Stimulated activated naive CD4-positive, alpha-beta T cell (primary cell): ENCODE results near the gene APOA4.
"Not testable (repeated sequence)": the region's sequence is repeated elsewhere in the genome, so short reads cannot be mapped to it uniquely, and the experiment has no call there.

Experiments used
- DNase-seq, 6 experiments: peaks; one replicate each; lab custom pipeline; 2025; lab: John Stamatoyannopoulos, UW

APOA4 gene

DNA sequence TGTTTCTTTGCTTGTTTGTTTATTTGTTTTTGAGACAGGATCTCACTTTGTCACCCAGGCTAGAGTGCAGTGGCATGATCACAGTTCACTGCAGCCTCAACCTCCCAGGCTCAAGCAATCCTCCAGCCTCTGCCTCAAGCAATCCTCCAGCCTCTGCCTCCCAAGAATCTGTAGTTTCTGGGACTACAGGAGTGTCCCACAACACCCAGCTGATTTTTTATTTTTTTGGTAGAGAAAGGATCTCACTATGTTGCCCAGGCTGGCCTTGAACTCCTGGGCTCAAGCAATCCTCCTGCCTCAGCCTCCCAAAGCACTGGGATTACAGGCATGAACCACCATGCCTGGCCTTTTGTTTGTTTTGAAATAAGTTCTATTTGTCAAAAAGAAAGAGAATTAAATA, 21.4 kb downstream of the APOA4 start:
- not testable (repeated sequence) for DNase-seq

DNA sequence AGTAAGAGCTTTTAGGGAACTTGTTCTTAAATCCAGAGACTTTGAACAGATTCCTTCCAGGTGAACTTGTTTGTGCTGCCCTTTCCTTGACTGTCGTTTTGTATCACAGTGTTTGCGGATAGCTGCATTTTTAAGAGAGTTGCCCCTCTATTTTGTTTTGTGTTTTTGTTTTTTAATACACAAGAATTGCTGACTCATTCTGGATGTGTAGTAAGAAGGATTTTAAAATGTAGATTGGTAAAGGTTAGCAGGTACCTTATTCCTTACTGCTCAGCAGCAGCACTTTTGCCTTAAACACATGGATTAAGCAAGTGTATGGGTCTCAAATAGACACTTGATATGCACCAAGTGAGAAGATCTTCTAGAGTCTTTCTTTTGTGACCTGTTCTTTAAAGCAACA, 22.5 kb downstream of the APOA4 start:
- DNase-seq, result no peak

DNA sequence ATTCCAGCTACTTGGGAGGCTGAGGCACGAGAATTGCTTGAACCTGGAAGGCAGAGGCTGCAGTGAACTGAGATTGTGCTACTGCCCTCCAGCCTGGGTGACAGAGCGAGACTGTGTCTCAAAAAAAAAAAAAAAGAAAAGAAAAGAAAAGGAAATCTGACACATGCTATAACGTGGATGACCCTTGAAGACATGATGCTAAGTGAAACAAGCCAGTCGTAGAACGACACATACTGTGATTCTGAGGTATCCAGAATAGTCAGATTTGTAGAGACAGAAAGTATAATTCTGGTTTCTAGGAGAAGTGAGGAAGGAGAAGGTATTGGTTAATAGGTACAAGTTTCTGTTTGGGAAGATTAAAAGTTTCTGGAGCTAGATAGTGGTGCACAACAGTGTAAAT, 24.7 kb downstream of the APOA4 start:
- no peak for DNase-seq

DNA sequence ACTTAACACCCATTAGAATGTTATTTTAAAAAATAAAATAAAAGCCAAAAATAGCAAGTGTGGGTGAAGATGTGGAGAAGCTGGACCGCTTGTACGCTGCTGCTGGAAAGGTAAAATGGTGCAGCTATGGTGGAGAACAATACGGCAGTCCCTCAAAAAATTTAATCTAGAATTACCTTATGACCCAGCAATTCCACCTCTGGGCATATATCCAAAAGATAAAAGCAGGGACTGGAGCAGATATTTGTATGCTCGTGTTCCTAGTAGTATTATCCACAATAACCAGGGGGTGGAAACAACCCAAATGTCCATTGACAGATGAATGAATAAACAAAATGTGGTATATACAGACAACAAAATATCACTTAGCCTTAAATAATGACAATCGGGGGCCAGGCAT, 25.3 kb downstream of the APOA4 start:
- no peak for DNase-seq

DNA sequence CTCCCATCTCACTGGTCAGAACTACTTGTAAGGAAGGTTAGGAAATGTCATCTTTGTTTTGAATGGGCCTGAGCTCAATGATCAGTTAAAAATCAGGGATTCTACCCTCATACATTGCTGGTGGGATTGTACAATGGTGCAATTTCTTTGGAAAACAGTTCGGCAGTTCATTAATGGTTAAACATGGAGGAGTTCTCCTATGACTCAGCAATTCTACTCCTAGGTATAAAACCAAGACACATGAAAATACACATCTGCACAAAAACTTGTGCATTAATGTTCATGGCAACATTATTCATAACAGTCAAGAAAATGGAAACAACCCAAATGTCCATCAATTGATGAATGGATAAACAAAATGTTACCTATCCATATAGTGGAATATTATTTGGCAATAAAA, 26.6 kb downstream of the APOA4 start:
- no peak for DNase-seq

DNA sequence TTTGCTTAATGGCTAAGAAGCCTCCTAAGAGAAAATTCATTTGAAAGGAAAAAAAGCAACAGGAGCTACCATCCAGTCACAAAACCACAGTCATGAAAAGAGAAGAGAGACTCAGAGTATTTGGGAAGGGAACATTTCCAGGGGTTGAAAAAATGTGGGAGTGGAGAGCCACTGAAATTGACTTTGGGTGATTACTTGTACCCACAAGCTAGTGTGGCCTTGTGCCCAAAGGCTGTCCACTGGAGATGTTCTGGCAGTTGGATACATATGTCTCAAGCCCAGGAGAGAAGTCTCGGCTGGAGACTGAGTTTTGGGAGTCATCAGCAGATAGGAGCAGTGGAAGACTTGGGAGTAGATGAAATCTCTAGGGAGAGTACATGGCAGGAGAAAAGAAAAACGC, 28.3 kb downstream of the APOA4 start:
- DNase-seq, result no peak

DNA sequence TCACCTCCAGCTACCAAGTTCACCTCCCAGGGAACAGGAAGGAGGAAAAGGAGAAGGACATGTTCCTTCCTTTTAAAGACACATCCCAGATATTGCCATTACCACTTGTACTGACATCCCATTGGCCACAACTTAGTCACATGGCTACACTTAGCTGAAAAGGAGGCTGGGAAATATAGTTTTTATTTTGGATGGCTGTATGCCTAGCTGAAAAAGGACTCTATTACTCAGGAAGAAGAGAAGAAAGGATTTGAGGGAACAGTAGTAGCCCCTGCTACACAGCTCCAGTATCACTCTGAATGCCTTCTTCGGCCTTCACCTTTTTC, 29.4 kb downstream of the APOA4 start:
- DNase-seq, result no peak

DNA sequence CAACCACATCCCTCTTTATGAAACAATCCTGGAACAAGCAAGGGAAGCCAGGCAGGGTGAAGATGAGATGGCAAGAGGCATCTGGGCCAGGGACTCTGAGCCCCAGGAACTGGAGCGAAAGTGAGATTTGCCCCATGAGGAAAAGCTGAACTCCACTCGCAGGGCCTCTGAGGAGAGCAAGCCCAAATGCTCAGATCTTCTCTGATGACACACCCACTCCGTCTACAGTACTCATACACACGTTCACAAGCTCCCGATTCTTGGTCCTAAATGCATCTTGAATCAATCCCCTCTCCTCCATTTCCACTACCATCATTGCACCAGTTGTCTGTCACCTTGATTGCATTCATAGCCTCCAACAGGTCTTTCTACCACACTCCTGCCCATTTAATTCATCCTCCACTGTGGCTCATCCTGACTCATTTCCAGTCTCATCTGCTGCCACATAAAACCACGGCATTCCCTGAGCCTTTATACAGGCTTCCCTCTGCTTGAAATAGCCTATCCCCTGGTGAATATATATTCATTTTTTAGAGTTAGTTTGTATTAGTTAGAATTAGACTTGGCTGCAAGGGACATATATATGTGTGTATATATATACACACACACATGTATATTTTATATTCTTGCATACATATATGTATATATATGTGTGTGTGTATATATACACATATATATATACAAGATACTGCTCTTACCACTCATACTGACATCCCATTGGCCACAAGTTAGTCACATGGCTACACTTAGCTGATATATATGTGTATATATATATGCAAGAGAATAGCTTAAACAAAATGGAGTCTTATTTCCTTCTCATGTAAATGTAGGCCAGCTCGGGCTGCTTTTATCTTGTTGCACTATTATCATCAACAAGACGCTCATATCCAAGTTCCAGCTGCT, 30.0 kb downstream of the APOA4 start:
- no peak for DNase-seq

DNA sequence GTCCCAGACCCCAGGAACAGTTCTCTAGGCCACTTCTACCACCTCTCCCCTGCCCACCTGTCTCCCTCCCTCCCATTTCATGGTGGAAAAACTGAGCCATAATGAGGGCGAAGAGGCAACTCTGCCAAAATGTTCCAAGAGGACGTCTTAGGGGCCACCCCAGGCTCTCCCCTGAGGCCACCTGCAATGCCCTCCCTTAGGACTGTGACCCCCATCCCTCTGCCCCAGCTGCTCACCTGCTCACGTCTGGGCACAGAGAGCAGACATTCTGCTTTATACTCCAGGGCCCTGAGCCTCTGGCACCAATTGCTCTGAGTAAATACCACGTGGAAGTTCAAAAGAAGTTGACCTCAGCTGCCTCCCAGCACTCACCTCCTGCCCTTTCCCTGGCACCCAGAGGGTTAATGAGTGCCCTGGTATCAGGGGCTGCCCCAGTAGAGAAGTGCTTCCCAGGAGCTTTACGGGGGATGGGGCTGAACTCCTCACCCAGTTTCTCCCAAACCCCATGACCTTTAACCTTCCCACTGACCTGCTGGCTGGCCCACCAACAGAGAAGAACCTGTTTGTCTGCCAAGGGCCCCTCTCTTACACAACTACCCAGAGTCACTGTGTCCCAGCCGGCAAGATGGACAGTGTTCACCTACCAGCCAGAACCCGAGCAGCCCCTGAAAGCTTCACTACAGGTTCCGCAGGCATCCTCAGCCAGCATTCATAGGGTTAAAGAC, 30.8 kb downstream of the APOA4 start:
- DNase-seq, result no peak

DNA sequence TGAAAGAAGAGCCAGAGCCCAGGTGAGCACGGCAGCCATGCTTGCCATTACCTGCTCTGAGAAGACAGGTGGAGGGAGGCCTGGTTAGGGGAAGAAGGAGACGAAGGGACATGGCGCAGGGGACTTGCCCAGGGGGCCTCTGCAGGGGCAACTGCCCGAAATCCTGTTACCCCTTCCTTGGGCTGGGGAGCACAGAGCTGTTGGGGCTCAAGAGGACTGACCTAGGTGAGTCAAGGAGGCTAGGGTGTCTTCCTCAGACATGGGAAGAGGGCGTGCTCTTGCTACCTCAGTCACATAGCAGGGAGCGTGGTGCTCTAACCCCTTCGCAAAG, 31.3 kb downstream of the APOA4 start, which contains the start of gene APOA5:
Gene APOA5 (minus strand): TSS at position 67 of the 331 bp plus-strand sequence. CDS start 19 bp downstream, at position 48.
- no peak for DNase-seq

DNA sequence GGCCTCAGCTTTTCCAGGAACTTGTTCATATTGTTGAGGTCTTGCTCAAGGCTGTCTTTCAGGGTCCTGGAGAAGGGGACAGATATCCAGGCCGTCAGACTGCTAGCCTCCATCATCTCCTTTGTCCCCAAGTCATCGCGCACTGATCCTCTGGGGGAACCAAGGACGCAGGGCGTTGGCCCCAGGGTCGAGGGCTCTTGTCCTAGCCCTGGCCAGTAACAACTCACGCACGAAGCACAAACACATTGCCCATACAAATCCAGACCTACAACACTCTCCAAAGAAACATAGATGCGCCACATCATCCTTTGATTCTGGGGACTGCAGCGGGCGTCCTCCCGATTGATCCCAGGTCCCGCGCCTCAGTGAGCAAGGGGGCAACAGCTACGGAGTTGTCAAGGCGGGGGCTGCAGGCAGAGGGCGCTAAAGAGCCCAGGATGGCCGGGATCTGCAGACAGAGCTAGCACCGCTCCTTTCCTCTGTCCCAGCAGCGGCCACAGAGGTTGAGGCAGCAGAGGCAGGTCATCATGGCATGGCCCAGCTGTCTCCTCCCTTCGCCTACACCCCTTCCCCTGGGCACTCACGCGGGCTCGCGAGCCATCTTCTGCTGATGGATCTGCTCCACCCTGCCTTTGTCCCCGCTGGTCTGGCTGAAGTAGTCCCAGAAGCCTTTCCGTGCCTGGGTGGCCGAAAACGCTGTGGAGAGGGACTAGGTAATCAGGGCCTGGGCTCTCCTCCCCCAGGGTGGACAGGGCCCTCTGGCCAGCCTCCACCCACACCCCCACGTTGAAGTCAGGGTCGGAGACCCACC, 31.9 kb downstream of the APOA4 start:
- peak; percentile 27 to 78 (median 66) for DNase-seq

DNA sequence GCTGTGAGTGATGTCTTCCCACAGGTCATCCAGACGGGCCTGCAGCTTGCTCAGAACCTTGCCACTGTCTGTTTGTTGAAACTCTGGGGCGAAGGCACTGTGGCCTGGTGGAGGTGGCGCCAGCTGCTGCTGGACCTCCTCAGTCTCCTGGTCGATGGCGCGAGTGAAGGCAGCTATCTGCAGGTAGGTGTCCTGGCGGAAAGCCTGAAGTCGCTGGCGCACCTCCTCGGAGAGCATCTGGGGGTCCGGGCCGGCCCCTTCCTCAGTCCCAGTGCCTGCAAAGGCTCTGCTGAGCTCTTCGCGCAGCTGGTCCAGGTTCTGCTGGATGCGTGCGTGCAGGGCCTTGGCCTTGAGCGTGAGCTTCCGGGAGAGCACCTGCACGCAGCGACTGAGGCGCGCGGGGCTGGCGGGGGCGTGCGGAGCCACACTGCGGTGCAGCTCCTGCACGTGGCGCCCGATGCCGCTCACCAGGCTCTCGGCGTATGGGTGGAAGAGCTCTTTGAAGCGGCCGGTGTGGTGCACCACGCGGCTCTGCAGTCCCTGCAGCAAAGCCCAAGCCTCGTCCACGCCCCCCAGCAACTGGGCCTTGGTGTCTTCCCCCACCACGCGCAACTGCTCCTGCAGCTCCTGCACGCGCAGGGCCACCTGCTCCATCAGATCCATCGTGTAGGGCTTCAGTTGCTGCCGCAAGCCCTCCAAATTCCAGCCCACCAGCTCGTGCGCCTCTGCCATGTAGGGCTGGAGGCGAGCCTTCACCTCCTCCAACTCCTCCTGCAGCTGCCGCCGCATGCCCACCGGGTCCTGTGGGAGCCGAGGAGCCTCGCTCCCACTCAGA, 32.7 kb downstream of the APOA4 start:
- DNase-seq, result no peak

DNA sequence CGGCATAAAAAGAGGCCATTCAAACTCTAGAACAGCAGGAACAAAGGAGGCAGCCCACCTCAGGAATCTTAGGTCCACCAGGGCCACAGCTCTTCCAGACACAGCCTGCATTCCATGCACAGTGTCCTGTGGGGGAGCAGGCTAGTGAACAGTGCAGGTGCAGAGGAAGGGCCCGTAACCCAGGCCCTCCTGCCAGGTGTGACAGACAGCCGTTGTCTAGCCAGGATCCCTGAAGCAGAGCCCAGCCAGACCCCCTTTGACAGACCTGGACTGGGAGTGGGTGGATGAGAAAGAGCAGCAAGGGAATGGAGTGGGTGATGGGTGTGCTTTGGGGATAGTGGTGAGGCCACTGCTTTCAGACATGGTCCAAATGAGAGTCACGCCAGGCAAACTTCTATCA, 34.1 kb downstream of the APOA4 start:
- no peak for DNase-seq

DNA sequence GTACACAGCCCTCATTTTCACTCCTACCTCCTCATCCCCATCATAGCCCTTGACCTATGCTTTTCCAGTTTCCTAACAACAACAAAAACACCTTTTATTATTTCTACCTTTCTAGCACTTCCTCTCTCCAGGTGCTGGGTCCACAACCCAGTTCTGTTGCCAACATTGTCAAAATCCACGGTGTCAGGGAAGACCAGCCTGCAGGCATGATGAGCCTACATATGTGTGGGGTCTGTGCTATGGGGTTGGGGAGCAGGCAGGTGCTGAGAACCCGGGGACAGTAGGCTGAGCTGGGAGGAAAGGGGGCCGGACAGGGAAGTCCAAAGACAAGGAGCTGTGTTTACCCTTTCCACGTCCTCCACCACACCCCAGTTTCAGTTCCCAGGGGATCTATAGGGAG, 34.6 kb downstream of the APOA4 start:
- DNase-seq, result no peak

DNA sequence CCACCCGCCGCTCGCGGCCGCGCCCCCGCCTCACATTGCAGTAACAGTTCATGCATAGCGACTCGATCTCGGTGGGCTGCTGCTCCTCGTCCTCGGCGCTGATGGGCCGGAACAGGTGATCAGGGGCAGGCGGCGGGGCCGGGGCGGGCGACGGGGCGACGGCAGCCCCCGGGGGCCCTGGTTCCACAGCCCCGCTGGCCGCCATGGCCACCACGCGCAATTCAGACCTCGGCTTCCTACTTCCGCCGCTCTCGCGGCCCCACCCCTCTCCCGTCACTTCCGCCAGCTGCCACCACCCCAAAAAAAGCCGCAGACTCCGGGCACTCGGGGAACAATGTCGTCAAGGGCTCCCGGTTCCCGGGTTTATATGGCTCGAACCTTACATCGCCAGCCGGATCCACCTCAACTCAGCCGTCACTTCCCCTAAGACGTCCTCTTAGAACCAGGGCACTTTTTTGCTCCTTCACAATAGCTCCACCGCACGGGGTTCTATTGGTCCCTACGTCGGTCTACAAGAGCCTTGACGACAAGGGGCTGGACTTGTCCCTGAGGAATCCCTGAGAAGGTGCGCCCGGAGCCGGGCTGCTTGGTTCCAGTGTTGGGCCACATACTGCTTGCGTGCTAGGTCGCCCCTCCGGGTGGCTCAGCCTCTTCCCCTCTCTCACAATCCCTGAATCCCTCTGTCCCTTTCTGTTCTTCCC, 35.2 kb downstream of the APOA4 start, which contains the start of gene ZPR1:
Gene ZPR1 (minus strand): TSS at position 238 of the 701 bp plus-strand sequence. CDS start 33 bp downstream, at position 205.
- peak; percentile 73 to 89 (median 81) for DNase-seq

DNA sequence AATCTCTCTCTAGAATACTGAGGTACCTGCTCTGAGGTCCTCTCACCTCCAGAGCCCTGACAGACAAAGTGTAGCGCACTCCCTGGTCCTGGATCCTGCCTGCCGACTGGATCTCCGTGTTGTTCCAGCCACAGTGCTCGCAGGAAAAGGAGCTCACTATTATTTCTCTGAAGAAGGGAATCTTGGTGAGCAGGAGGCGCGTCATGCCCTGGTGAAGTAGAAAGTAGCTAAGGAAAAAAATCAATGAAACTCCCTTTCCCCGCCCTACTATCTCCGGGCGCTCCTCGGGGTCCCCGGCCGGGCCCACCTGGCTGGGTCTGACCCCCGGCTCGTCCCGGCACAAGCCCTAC, 35.7 kb downstream of the APOA4 start:
- DNase-seq, result no peak

DNA sequence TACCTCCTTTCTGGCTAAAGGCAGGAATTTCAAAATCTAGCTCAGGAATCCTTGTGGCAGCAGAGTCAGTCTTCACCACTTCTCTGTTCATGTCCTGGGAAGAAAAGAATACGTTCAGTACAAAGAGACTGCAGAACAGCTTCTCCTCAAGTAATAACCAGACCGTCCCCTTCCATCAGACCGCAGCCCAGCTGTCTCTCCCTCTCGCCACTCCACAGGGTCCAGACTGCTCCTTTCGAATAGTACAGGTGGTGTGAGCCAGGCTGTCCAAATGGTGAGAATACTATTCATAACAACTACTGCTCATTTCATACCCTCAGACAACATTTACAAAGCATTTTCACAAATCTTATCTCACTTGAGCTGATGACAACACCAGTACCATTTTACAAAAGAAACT, 36.1 kb downstream of the APOA4 start:
- no peak for DNase-seq

DNA sequence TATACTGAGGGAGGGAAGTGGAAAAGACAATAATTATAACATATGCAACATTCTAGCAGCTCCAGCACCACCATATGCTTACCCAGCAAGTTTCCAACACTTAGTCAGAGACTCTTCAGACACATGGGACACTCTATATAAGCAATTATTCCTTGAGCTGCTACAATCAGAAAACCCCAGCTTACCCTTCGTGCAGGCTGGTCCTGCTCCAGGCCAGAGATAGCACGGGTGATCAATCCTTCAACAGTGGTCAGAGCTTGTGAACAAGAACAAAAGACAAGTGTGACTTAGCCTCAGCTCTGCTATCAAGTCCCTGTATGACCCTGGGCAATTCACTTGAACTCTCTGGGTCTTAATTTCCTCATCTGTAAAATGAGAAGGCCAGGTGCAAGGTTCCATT, 36.8 kb downstream of the APOA4 start:
- DNase-seq, result no peak

DNA sequence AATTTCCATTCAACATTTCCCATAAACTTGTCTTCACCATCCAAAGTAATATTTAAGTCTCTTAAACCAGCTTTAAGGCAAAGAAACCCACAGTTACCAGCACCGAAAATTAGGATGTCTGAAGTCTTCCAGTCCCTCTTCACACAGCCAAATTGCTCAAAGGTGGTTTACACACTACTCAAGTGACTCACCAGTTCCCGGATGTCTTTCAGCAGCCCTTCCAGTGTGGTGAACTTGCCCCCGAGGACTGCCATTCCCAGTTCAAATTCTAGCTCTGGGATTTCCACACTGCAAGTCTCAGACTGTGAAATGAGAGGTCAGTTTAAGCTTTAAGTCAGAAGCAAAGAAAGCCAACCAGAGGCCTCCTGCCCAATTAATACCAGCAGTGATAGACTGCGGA, 40.4 kb downstream of the APOA4 start:
- DNase-seq, result no peak

DNA sequence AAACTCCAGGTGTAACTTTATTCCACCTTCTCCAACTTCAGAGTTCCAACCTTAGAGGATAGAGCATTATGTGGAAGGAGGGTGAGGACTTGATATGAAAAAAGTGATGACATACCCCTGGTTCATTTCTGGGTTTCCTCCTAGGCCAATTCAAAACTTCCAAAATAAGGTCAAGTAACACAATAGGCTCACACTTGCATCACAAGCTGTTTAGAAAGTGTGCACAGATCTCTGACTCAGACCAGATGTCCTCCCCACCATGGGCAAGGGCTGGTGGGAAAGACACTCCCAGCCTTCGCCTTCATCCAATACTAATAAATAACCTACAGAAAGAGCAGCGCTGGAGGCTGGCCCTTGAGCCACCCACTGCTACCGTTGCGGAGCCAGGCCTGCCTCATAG, 44.5 kb downstream of the APOA4 start:
- DNase-seq, result no peak

DNA sequence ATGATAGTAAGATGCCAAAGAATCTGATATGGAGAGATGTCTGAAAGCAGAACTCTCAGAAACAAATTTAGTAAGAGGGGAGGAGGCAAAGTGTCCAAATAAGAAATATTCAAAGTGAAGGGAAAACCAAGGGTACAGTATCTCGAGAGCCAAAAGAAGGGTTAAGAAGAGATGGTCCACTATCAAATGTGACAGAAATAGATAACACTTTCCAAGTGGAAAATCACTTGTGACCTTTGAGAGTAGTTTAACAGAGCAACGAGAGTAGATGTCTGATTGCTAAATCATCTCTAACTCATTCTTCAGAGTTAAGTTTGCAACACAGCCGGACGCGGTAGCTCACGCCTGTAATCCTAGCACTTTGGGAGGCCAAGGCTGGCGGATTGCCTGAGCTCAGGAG, 46.0 kb downstream of the APOA4 start:
- DNase-seq, result no peak
